ENCODE measurements around the gene FOXI1.
"Not testable (repeated sequence)": the region's sequence is repeated elsewhere in the genome, so short reads cannot be mapped to it uniquely, and the experiment has no call there.

Gene FOXI1

DNA sequence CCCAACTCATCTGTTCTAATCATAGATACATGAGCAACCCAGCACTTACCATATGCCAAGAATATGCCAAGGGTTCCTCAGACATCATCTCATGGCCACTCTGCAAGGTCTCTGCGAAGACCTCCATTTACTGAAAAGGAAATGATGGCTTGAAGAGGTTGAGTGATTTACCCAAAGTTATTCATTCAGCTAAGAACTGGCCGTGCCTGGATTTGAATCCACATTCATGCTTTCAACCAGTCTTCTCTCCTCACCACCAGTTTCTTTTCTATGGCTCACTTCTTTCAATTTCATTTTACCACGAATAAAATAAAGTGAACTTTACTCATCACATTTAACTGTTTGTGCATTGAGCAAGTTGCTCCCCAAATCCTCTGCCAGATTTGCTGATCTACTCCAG lies 27.2 kb upstream of the FOXI1 start:
- no peaks in the 10 kb centered on the region for H3K4me1 Mint-ChIP-seq (ENCODE audit: low read depth in 2 of 2)
- no peak overlapping the region for H3K4me3 Mint-ChIP-seq
- no peak for ATAC-seq (replicated peaks)
- H3K9me3 Mint-ChIP-seq = no peaks in the 10 kb centered on the region
- H3K36me3 Mint-ChIP-seq (ENCODE audit: insufficient read depth) = peaks cover 72% of the 10 kb centered on the region
- H3K27ac Mint-ChIP-seq = peak overlapping the region in 1 of 2 donors; percentile 39
- no peak for DNase-seq
- H3K27me3 Mint-ChIP-seq = no peaks in the 10 kb centered on the region

GRCh38 chr5:170078931-170079330 lies 26.8 kb upstream of the FOXI1 start:
- no peak for DNase-seq
- no peak overlapping the region for H3K4me3 Mint-ChIP-seq
- no peak overlapping the region for H3K27ac Mint-ChIP-seq
- no peak for ATAC-seq (replicated peaks)
- H3K36me3 Mint-ChIP-seq (ENCODE audit: insufficient read depth) = peaks cover 77% of the 10 kb centered on the region
- H3K9me3 Mint-ChIP-seq = no peaks in the 10 kb centered on the region
- H3K4me1 Mint-ChIP-seq (ENCODE audit: low read depth in 2 of 2) = no peaks in the 10 kb centered on the region
- H3K27me3 Mint-ChIP-seq = no peaks in the 10 kb centered on the region

GRCh38 chr5:170080217-170080616 lies 25.5 kb upstream of the FOXI1 start:
- H3K36me3 Mint-ChIP-seq (ENCODE audit: insufficient read depth) = peaks cover 77% of the 10 kb centered on the region

GRCh38 chr5:170080786-170081445 lies 24.8 kb upstream of the FOXI1 start:
- Mint-ChIP-seq H3K4me1 (ENCODE audit: low read depth in 2 of 2) (no peaks in the 10 kb centered on the region), H3K9me3 (no peaks in the 10 kb centered on the region), H3K36me3 (ENCODE audit: insufficient read depth) (peaks cover 72% of the 10 kb centered on the region), H3K27ac (no peak overlapping the region), H3K27me3 (no peaks in the 10 kb centered on the region), H3K4me3 (no peak overlapping the region)
- ATAC-seq (replicated peaks) (no peak), DNase-seq (no peak)

More at GRCh38 chr5:170080217-170080616, 25.5 kb upstream of the FOXI1 start:
- DNase-seq = no peak
- Mint-ChIP-seq H3K27me3 (no peaks in the 10 kb centered on the region), H3K27ac (peak overlapping the region in 1 of 2 donors; percentile 49), H3K4me1 (ENCODE audit: low read depth in 2 of 2) (no peaks in the 10 kb centered on the region), H3K4me3 (no peak overlapping the region), H3K9me3 (no peaks in the 10 kb centered on the region)
- ATAC-seq (replicated peaks) = no peak

DNA sequence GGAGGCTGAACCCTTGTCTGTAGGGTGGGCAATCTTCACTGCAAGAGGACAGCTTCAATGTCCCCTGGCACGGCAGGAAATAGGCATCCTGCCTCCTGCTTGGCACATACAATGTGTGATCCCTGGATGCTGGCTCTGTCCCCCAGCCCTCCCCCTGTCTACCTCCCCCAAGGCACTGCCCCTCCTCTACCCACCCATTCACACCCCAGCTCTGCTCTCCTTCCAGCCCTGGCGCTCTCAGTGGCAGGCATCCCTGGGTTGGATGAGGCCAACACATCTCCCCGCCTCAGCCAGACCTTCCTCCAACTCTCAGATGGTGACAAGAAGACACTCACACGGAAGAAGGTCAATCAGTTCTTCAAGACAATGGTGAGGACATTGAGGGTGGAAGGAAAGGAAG lies 24.1 kb upstream of the FOXI1 start:
- no peaks in the 10 kb centered on the region for H3K4me1 Mint-ChIP-seq (ENCODE audit: low read depth in 2 of 2)
- H3K36me3 Mint-ChIP-seq (ENCODE audit: insufficient read depth) = peaks cover 70% of the 10 kb centered on the region
- H3K9me3 Mint-ChIP-seq = no peaks in the 10 kb centered on the region
- ATAC-seq (replicated peaks) (no peak), DNase-seq (no peak)
- H3K27me3 Mint-ChIP-seq = no peaks in the 10 kb centered on the region
- H3K4me3 Mint-ChIP-seq = no peak overlapping the region
- no peak overlapping the region for H3K27ac Mint-ChIP-seq

GRCh38 chr5:170082701-170083100 lies 23.0 kb upstream of the FOXI1 start:
- no peak overlapping the region for H3K4me3 Mint-ChIP-seq
- no peaks in the 10 kb centered on the region for H3K4me1 Mint-ChIP-seq (ENCODE audit: low read depth in 2 of 2)
- no peaks in the 10 kb centered on the region for H3K27me3 Mint-ChIP-seq
- H3K9me3 Mint-ChIP-seq = no peaks in the 10 kb centered on the region
- peaks cover 61% of the 10 kb centered on the region for H3K36me3 Mint-ChIP-seq (ENCODE audit: insufficient read depth)
- peak overlapping the region in 1 of 2 donors; percentile 85 for H3K27ac Mint-ChIP-seq
- DNase-seq (no peak), ATAC-seq (replicated peaks) (no peak)

DNA sequence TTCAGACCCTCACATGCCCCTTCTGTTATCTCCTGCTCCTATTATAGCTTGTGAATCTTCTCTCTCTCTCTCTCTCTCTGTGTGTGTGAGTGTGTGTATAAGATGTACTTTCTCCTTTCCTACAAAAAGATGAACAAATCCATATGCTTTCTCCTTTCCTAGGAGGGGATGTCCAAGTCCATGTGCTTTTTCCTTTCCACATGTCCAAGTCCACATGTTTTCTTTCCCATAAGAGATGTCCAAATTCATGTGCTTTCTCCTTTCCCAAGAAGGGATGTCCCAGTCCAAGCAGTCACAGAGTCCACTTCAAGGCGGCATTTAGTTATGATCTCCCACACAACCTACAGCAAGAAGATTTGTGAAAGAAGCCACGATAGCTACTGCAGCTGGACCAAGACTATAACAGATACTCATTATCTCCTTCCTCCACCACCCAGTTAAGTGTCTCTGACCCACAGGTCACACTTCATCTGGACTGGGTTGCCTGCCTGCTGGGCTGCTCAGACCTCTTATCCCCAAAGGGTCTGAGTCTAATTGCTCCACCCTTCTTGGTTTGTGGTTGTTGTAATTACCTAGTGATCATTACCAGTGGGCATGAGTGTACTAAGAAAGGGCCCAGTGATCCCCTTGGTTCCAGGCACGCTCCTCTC lies 18.4 kb upstream of the FOXI1 start:
- Mint-ChIP-seq H3K36me3 (ENCODE audit: insufficient read depth) (peaks cover 24% of the 10 kb centered on the region), H3K27me3 (no peaks in the 10 kb centered on the region), H3K9me3 (no peaks in the 10 kb centered on the region), H3K27ac (no peak overlapping the region), H3K4me1 (ENCODE audit: low read depth in 2 of 2) (no peaks in the 10 kb centered on the region), H3K4me3 (no peak overlapping the region)
- ATAC-seq (replicated peaks) (no peak), DNase-seq (no peak)

- Mint-ChIP-seq H3K27me3 (peaks cover 9 to 32% of the 10 kb centered on the region in 2 donors), H3K4me3 (no peak overlapping the region), H3K4me1 (ENCODE audit: low read depth in 2 of 2) (no peaks in the 10 kb centered on the region), H3K9me3 (no peaks in the 10 kb centered on the region), H3K36me3 (ENCODE audit: insufficient read depth) (no peaks in the 10 kb centered on the region), H3K27ac (no peak overlapping the region)
- ATAC-seq (replicated peaks) = no peak
- DNase-seq = no peak
Observed at GRCh38 chr5:170092455-170093101, 13.1 kb upstream of the FOXI1 start.

DNA sequence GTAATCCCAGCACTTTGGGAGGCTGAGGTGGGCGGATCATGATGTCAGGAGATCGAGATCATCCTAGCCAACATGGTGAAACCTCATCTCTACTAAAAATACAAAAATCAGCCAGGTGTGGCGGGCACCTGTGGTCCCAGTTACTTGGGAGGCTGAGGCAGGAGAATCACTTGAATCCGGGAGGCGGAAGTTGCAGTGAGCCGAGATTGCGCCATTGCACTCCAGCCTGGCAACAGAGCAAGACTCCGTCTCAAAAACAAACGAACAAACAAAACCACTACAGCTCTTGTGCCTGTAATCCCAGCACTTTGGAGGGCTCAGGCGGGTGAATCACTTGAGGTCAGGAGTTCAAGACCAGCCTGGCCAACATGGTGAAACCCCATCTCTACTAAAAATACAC lies 11.4 kb upstream of the FOXI1 start:
- H3K27ac Mint-ChIP-seq; ATAC-seq (replicated peaks); H3K4me1 Mint-ChIP-seq (ENCODE audit: low read depth in 2 of 2); DNase-seq; H3K36me3 Mint-ChIP-seq (ENCODE audit: insufficient read depth); H3K4me3 Mint-ChIP-seq; H3K9me3 Mint-ChIP-seq: not testable (repeated sequence)
- peaks cover 9 to 39% of the 10 kb centered on the region in 2 donors for H3K27me3 Mint-ChIP-seq

DNA sequence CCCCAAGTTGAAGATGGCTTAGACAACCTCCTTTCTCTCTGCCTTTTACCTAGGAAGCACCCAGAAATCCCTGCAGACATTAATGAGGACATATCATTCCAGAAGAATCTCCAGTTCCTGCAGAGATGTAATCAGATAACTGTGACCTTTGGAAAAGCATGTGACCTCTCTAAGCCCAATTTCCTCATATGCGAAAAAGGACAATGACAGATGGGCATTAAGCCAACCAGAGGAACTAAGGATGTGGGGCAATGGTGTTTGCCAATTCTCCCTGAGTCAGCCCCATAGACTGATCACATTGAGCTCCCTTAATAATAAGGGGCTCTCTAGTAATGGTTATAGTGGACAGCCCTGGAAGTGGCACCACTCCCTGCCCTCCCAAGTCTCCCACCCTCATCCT lies 10.1 kb upstream of the FOXI1 start:
- H3K36me3 Mint-ChIP-seq (ENCODE audit: insufficient read depth) = no peaks in the 10 kb centered on the region
- no peak overlapping the region for H3K27ac Mint-ChIP-seq
- H3K9me3 Mint-ChIP-seq = no peaks in the 10 kb centered on the region
- H3K4me3 Mint-ChIP-seq = no peak overlapping the region
- H3K4me1 Mint-ChIP-seq (ENCODE audit: low read depth in 2 of 2) = peaks cover 0 to 3% of the 10 kb centered on the region in 2 donors
- ATAC-seq (replicated peaks) (no peak), DNase-seq (no peak)
- peaks cover 16 to 48% of the 10 kb centered on the region in 2 donors for H3K27me3 Mint-ChIP-seq

- Mint-ChIP-seq H3K27ac (no peak overlapping the region), H3K4me3 (no peak overlapping the region), H3K9me3 (no peaks in the 10 kb centered on the region), H3K4me1 (ENCODE audit: low read depth in 2 of 2) (peaks cover 0 to 3% of the 10 kb centered on the region in 2 donors), H3K27me3 (peaks cover 16 to 48% of the 10 kb centered on the region in 2 donors), H3K36me3 (ENCODE audit: insufficient read depth) (no peaks in the 10 kb centered on the region)
- ATAC-seq (replicated peaks) = no peak
- no peak for DNase-seq
Observed at GRCh38 chr5:170097934-170098333, 7.8 kb upstream of the FOXI1 start.

GRCh38 chr5:170100066-170100943 lies 5.4 kb upstream of the FOXI1 start:
- Mint-ChIP-seq H3K27ac (no peak overlapping the region), H3K4me1 (ENCODE audit: low read depth in 2 of 2) (peaks cover 0 to 5% of the 10 kb centered on the region in 2 donors), H3K4me3 (no peak overlapping the region), H3K9me3 (no peaks in the 10 kb centered on the region), H3K36me3 (ENCODE audit: insufficient read depth) (no peaks in the 10 kb centered on the region), H3K27me3 (peaks cover 19 to 43% of the 10 kb centered on the region in 2 donors)
- ATAC-seq (replicated peaks) = peak; percentile 47
- peak; percentile 44 to 65 (median 47) for DNase-seq

DNA sequence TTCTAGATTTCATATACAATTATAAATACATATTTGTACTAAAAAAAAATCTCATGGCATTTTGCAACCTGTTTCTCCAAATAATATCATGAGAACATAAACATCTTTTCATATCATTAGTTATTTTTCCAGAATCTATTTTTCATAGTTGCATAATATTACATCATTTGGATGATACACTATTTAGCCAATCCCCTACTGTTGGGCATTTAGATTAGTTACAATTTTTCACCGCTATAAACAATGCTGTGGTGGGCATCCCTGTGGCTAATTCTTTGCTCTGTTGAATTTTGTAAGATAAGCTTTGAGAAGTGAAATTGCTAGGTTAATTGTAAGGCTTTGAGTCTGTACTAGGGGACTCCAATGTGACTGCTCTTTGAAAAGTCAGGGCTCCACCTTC lies 2.2 kb upstream of the FOXI1 start:
- DNase-seq = no peak
- H3K4me3 Mint-ChIP-seq = no peak overlapping the region
- H3K9me3 Mint-ChIP-seq = no peaks in the 10 kb centered on the region

More for the DNA sequence above, 2.2 kb upstream of the FOXI1 start:
- H3K27ac Mint-ChIP-seq = no peak overlapping the region
- no peak for ATAC-seq (replicated peaks)
- H3K27me3 Mint-ChIP-seq = peaks cover 19 to 45% of the 10 kb centered on the region in 2 donors
- no peaks in the 10 kb centered on the region for H3K36me3 Mint-ChIP-seq (ENCODE audit: insufficient read depth)
- peaks cover 0 to 4% of the 10 kb centered on the region in 2 donors for H3K4me1 Mint-ChIP-seq (ENCODE audit: low read depth in 2 of 2)

Data from effector memory CD8-positive, alpha-beta T cell (primary cell).